ENCODE measurements around the gene PGBD4.
"Not testable (repeated sequence)": the region's sequence is repeated elsewhere in the genome, so short reads cannot be mapped to it uniquely, and the experiment has no call there.

DNA sequence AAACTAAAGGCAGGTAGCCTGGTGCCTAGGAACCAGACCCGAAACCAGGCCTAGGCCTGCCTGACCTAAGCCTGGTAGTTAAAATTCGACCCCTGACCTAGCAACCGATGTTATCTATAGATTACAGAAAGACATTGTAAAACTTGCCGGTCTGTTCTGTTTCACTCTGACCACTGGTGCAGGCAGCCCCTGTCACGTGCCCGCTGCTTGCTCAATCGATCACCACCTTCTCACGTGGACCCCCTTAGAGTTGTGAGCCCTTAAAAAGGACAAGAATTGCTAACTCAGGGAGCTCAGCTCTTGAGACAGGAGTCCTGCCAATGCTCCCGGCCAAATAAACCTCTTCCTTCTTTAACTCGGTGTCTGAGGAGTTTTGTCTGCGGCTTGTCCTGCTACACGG is 19.9 kb downstream of the PGBD4 start:
- not testable (repeated sequence) for TF ChIP-seq POLR2A (IDR thresholded peaks at IDR 0.05; ENCODE audit: low read length); GATA1 (IDR thresholded peaks at IDR 0.05; ENCODE audit: low read depth, low read length)
